HCT116 (cell line): ENCODE measurements around the gene SLC25A41.

Experiments
- YY1 ChIP-seq: IDR thresholded peaks from 2 replicates; pipeline ENCODE4 v1.6.1; 2011; ENCODE audit warnings: low read length, low read depth, moderate library complexity, mild to moderate bottlenecking; ENCODE audit not compliant: insufficient replicate concordance; ENCODE audit errors: extremely low read depth
- TF ChIP-seq, protein P1 (sequence below), 3 experiments: fragments of 200-600 bp in 1 of 3; sonication (generic) in 1 of 3; IDR thresholded peaks in 2 of 3; conservative IDR thresholded peaks in 1 of 3; 2 replicates each; pipeline ENCODE4 v1.5.1; 2012 to 2017; ENCODE audit warnings: low read depth in 2 of 3, low read length in 2 of 3, antibody characterized with exemption in 1 of 3, borderline replicate concordance in 1 of 3, control low read depth in 1 of 3, mild to moderate bottlenecking in 1 of 3, mixed read lengths in 1 of 3, mixed run types in 1 of 3, moderate library complexity in 1 of 3; ENCODE audit not compliant: insufficient read depth in 1 of 3
- TF ChIP-seq, protein P2 (sequence below): IDR thresholded peaks from 2 replicates; pipeline ENCODE4 v1.6.1; 2012; ENCODE audit warnings: low read depth

DNA sequence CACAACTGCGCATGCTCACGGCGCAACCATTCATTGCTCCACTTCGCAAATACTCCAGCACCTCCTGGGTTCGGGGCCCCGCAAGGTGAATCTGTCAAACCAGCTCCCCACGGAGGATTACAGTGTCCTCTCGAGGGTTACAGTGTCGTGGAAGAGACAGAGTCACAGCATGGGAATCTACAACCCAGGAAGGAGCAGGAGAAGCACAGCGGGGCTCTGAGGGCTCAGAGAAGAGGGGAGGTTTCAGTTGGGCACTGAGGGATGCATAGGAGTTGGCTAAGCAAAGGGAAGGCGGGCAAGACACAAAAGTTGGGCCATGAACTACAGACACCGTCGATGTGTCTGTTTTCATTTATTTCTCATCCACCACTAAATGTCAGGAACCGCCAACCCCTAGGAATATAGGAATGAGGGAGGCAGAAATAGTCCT, 39.6 kb downstream of the SLC25A41 start:
- TF ChIP-seq YY1, result no peak
- TF ChIP-seq, protein P1, sequence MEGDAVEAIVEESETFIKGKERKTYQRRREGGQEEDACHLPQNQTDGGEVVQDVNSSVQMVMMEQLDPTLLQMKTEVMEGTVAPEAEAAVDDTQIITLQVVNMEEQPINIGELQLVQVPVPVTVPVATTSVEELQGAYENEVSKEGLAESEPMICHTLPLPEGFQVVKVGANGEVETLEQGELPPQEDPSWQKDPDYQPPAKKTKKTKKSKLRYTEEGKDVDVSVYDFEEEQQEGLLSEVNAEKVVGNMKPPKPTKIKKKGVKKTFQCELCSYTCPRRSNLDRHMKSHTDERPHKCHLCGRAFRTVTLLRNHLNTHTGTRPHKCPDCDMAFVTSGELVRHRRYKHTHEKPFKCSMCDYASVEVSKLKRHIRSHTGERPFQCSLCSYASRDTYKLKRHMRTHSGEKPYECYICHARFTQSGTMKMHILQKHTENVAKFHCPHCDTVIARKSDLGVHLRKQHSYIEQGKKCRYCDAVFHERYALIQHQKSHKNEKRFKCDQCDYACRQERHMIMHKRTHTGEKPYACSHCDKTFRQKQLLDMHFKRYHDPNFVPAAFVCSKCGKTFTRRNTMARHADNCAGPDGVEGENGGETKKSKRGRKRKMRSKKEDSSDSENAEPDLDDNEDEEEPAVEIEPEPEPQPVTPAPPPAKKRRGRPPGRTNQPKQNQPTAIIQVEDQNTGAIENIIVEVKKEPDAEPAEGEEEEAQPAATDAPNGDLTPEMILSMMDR (IDR thresholded peaks at IDR 0.05 in 2 of 3, conservative IDR thresholded peaks at IDR 0.05 in 1 of 3; ENCODE audit: borderline replicate concordance in 1 of 3, insufficient read depth in 1 of 3, low read depth in 2 of 3, low read length in 2 of 3), result no peak
- TF ChIP-seq, protein P2, sequence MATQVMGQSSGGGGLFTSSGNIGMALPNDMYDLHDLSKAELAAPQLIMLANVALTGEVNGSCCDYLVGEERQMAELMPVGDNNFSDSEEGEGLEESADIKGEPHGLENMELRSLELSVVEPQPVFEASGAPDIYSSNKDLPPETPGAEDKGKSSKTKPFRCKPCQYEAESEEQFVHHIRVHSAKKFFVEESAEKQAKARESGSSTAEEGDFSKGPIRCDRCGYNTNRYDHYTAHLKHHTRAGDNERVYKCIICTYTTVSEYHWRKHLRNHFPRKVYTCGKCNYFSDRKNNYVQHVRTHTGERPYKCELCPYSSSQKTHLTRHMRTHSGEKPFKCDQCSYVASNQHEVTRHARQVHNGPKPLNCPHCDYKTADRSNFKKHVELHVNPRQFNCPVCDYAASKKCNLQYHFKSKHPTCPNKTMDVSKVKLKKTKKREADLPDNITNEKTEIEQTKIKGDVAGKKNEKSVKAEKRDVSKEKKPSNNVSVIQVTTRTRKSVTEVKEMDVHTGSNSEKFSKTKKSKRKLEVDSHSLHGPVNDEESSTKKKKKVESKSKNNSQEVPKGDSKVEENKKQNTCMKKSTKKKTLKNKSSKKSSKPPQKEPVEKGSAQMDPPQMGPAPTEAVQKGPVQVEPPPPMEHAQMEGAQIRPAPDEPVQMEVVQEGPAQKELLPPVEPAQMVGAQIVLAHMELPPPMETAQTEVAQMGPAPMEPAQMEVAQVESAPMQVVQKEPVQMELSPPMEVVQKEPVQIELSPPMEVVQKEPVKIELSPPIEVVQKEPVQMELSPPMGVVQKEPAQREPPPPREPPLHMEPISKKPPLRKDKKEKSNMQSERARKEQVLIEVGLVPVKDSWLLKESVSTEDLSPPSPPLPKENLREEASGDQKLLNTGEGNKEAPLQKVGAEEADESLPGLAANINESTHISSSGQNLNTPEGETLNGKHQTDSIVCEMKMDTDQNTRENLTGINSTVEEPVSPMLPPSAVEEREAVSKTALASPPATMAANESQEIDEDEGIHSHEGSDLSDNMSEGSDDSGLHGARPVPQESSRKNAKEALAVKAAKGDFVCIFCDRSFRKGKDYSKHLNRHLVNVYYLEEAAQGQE, result no peak
